PC-9 (cell line): ENCODE data around the gene MB21D2.

Source experiments
- EZH2 ChIP-seq: fragments of 200-600 bp; sonication (generic); IDR thresholded peaks from 2 replicates; pipeline ENCODE4 v1.8.0; 2017; ENCODE audit warnings: antibody characterized with exemption, low read depth
- TF ChIP-seq, protein P1 (sequence below): fragments of 200-600 bp; sonication (generic); conservative IDR thresholded peaks from 2 replicates; pipeline ENCODE4 v1.6.1; 2017; ENCODE audit warnings: mixed run types, antibody characterized with exemption, mild to moderate bottlenecking, moderate library complexity

DNA sequence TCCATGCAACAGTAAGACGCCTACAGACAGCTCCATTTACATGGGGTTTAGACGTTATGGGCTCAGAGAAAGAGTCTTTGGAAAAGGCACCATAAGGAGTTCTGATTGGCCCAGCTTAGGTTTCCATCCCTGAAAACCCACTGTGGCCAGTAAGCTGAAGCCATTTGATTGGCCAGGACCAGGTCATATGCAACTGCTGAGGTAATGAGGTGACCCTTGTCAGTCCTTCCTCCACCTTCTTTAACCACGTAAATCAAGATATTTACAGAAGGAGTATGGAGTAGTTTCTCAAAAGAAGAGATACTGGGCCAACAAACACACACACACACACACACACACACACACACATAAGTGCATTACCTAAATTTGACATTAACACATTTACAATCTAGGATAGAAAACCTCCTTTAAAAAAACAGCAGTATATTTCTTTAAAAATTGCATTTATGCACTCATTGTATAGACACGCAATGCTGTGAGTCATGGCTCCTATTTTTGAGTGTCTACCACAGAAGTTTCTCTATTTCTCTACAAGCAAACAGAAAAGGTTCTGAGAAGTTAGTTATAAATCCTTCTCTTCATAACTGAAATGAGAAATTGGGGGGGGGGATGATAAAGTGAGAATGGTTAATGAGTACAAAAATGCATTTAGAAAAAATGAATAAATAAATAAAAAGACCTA lies 16.3 kb upstream of the MB21D2 start:
- TF ChIP-seq, protein P1, sequence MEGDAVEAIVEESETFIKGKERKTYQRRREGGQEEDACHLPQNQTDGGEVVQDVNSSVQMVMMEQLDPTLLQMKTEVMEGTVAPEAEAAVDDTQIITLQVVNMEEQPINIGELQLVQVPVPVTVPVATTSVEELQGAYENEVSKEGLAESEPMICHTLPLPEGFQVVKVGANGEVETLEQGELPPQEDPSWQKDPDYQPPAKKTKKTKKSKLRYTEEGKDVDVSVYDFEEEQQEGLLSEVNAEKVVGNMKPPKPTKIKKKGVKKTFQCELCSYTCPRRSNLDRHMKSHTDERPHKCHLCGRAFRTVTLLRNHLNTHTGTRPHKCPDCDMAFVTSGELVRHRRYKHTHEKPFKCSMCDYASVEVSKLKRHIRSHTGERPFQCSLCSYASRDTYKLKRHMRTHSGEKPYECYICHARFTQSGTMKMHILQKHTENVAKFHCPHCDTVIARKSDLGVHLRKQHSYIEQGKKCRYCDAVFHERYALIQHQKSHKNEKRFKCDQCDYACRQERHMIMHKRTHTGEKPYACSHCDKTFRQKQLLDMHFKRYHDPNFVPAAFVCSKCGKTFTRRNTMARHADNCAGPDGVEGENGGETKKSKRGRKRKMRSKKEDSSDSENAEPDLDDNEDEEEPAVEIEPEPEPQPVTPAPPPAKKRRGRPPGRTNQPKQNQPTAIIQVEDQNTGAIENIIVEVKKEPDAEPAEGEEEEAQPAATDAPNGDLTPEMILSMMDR = no peak
- TF ChIP-seq EZH2 = no peak
